WTC11 (cell line): Measurements from ENCODE around the gene ENO1.

Experiments
- ATF2 ChIP-seq: sonication (generic); formaldehyde crosslinking; IDR thresholded peaks from 2 replicates; pipeline ENCODE4 v1.8.1; 2022; ENCODE audit warnings: low read depth, missing genetic modification reagents, borderline replicate concordance
- ATF3 ChIP-seq: sonication (generic); formaldehyde crosslinking; conservative IDR thresholded peaks from 2 replicates; pipeline ENCODE4 v1.8.1; 2022; ENCODE audit warnings: mild to moderate bottlenecking, missing genetic modification reagents
- CTCF ChIP-seq: fragments of 200-600 bp; IDR thresholded peaks from 2 replicates; pipeline ENCODE4 v1.8.0; 2022; ENCODE audit warnings: antibody characterized with exemption
- E2F1 ChIP-seq: sonication (generic); formaldehyde crosslinking; IDR thresholded peaks from 2 replicates; pipeline ENCODE4 v1.8.0; 2022; ENCODE audit warnings: mild to moderate bottlenecking, missing genetic modification reagents
- E2F4 ChIP-seq: sonication (generic); formaldehyde crosslinking; IDR thresholded peaks from 2 replicates; pipeline ENCODE4 v1.8.1; 2022; ENCODE audit warnings: low read depth, mild to moderate bottlenecking, moderate library complexity, missing genetic modification reagents, borderline replicate concordance
- ELF4 ChIP-seq: sonication (generic); formaldehyde crosslinking; IDR thresholded peaks from 2 replicates; pipeline ENCODE4 v1.8.1; 2022; ENCODE audit warnings: low read depth, mild to moderate bottlenecking, moderate library complexity, missing genetic modification reagents
- HMGXB4 ChIP-seq: sonication (generic); formaldehyde crosslinking; IDR thresholded peaks from 2 replicates; pipeline ENCODE4 v1.8.1; 2023; ENCODE audit warnings: mild to moderate bottlenecking, moderate library complexity, missing genetic modification reagents
- IRF2 ChIP-seq: sonication (generic); formaldehyde crosslinking; IDR thresholded peaks from 2 replicates; pipeline ENCODE4 v1.8.0; 2022; ENCODE audit warnings: low read depth, missing genetic modification reagents, borderline replicate concordance
- NFYB ChIP-seq: sonication (generic); formaldehyde crosslinking; conservative IDR thresholded peaks from 2 replicates; pipeline ENCODE4 v1.8.0; 2022; ENCODE audit warnings: low read depth, missing genetic modification reagents
- NR1H2 ChIP-seq: sonication (generic); formaldehyde crosslinking; IDR thresholded peaks from 2 replicates; pipeline ENCODE4 v1.9.0; 2021; ENCODE audit warnings: mild to moderate bottlenecking, moderate library complexity, missing genetic modification reagents
- PRDM15 ChIP-seq: sonication (generic); formaldehyde crosslinking; IDR thresholded peaks from 2 replicates; pipeline ENCODE4 v1.8.0; 2022; ENCODE audit warnings: missing genetic modification reagents
- TEAD4 ChIP-seq: sonication (generic); formaldehyde crosslinking; IDR thresholded peaks from 2 replicates; pipeline ENCODE4 v1.8.0; 2022; ENCODE audit warnings: mild to moderate bottlenecking, missing genetic modification reagents
- ZNF263 ChIP-seq: sonication (generic); formaldehyde crosslinking; IDR thresholded peaks from 2 replicates; pipeline ENCODE4 v1.8.1; 2022; ENCODE audit warnings: low read depth, mild to moderate bottlenecking, moderate library complexity, missing genetic modification reagents
- ZSCAN18 ChIP-seq: fragments of 250-450 bp; sonication (Bioruptor Pico); IDR thresholded peaks from 2 replicates; pipeline ENCODE4 v2.1.2; 2022; ENCODE audit warnings: mild to moderate bottlenecking, moderate library complexity

GRCh38 chr1:8814865-8815264 is 63.6 kb downstream of the ENO1 start:
- TF ChIP-seq ZSCAN18 (CRISPR knock-in tag), result no peak
- TF ChIP-seq CTCF, result no peak
- TF ChIP-seq ATF3 (CRISPR knock-in tag), result no peak
- no peak for TF ChIP-seq PRDM15
- TF ChIP-seq E2F4 (CRISPR knock-in tag), result no peak
- TF ChIP-seq NFYB (CRISPR knock-in tag), result no peak
- no peak for TF ChIP-seq HMGXB4 (CRISPR knock-in tag)
- no peak for TF ChIP-seq TEAD4 (CRISPR knock-in tag)
- TF ChIP-seq IRF2, result no peak
- TF ChIP-seq NR1H2 (CRISPR knock-in tag), result no peak
- TF ChIP-seq ELF4 (CRISPR knock-in tag), result no peak
- no peak for TF ChIP-seq ZNF263 (CRISPR knock-in tag)
- no peak for TF ChIP-seq E2F1 (CRISPR knock-in tag)
- no peak for TF ChIP-seq ATF2
